Duodenal mucosa (tissue), 2 donors: ENCODE measurements around the gene UGGT1.

Experiments
- H3K27ac ChIP-seq: one replicate; pipeline ENCODE4 v1.7.0; 2013; ENCODE audit warnings: low read depth, low read length
- H3K27me3 ChIP-seq, 2 donors: one replicate each; pipeline ENCODE4 v1.7.0; 2013; ENCODE audit warnings: low read length in 2 of 2, control low read depth in 1 of 2; ENCODE audit not compliant: insufficient read depth in 2 of 2, control insufficient read depth in 1 of 2
- H3K36me3 ChIP-seq, 2 donors: one replicate each; pipeline ENCODE4 v1.7.0; 2013; ENCODE audit warnings: low read length in 2 of 2, control low read depth in 1 of 2; ENCODE audit not compliant: insufficient read depth in 2 of 2, control insufficient read depth in 1 of 2
- H3K4me1 ChIP-seq, 2 donors: one replicate each; pipeline ENCODE4 v1.7.0; 2013; ENCODE audit warnings: low read length in 2 of 2, control low read depth in 1 of 2; ENCODE audit not compliant: insufficient read depth in 2 of 2, control insufficient read depth in 1 of 2
- H3K4me3 ChIP-seq, 2 donors: one replicate each; pipeline ENCODE4 v1.7.0; 2013; ENCODE audit warnings: low read length in 2 of 2, low read depth in 1 of 2
- H3K9ac ChIP-seq, 2 donors: one replicate each; pipeline ENCODE4 v1.7.0; 2013; ENCODE audit warnings: low read length in 2 of 2, low read depth in 1 of 2
- H3K9me3 ChIP-seq, 2 donors: one replicate each; pipeline ENCODE4 v1.7.0; 2013; ENCODE audit warnings: low read length in 2 of 2, control low read depth in 1 of 2; ENCODE audit not compliant: control insufficient read depth in 1 of 2

UGGT1 gene, protein sequence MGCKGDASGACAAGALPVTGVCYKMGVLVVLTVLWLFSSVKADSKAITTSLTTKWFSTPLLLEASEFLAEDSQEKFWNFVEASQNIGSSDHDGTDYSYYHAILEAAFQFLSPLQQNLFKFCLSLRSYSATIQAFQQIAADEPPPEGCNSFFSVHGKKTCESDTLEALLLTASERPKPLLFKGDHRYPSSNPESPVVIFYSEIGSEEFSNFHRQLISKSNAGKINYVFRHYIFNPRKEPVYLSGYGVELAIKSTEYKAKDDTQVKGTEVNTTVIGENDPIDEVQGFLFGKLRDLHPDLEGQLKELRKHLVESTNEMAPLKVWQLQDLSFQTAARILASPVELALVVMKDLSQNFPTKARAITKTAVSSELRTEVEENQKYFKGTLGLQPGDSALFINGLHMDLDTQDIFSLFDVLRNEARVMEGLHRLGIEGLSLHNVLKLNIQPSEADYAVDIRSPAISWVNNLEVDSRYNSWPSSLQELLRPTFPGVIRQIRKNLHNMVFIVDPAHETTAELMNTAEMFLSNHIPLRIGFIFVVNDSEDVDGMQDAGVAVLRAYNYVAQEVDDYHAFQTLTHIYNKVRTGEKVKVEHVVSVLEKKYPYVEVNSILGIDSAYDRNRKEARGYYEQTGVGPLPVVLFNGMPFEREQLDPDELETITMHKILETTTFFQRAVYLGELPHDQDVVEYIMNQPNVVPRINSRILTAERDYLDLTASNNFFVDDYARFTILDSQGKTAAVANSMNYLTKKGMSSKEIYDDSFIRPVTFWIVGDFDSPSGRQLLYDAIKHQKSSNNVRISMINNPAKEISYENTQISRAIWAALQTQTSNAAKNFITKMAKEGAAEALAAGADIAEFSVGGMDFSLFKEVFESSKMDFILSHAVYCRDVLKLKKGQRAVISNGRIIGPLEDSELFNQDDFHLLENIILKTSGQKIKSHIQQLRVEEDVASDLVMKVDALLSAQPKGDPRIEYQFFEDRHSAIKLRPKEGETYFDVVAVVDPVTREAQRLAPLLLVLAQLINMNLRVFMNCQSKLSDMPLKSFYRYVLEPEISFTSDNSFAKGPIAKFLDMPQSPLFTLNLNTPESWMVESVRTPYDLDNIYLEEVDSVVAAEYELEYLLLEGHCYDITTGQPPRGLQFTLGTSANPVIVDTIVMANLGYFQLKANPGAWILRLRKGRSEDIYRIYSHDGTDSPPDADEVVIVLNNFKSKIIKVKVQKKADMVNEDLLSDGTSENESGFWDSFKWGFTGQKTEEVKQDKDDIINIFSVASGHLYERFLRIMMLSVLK (N-terminal part only)

DNA sequence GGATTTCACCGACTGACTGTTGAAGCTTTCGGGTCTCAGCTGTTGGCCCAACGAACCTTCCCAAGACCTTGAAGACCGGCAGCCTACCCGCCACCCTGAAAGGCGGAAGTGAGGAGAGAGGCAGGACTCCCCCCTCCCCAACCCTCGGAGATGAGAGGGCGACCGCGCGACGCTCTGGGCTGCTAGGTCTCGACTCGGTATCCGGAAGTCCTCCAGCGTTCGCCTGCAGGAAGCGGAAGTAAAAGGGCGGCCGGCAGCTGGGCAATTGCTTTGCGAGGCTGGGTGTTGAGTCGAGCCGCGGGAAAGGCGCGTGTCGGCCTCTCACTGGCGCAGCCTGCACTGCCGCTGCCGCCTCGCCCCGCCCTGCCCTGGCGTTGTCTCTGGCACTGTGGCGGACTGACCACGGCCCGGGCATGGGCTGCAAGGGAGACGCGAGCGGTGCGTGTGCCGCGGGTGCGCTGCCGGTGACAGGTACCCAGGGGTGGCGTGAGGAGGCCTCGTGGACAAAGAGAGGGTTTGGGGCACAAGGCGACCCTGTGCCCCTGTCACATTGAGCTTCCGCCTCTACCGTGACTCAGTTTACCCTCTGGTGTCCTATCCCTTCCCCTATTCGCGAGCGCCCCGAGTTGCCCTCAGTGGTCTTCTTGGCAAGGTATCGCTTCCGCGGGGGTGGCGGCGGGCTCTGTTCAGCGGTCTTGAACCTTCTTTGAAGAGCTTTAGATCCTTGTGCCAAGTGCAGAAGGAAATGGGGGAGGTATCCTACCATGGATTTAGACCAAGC is at the start of gene UGGT1:
UGGT1 (plus strand) TSS at position 256 of the 781 bp plus-strand sequence; CDS start at position 414, 158 bp downstream.
- peak within 1 kb of the TSS; percentile 78 to 98 for H3K9ac ChIP-seq
- no peaks in the 10 kb centered on the region for H3K9me3 ChIP-seq
- H3K4me3 ChIP-seq = peak within 1 kb of the TSS; percentile 91 to 100
- peak within 1 kb of the TSS; percentile 78 for H3K27ac ChIP-seq
- peaks cover 7 to 11% of the 10 kb centered on the region in 2 donors for H3K36me3 ChIP-seq
- H3K27me3 ChIP-seq = no peaks in the 10 kb centered on the region
- H3K4me1 ChIP-seq = peaks cover 18 to 20% of the 10 kb centered on the region in 2 donors

DNA sequence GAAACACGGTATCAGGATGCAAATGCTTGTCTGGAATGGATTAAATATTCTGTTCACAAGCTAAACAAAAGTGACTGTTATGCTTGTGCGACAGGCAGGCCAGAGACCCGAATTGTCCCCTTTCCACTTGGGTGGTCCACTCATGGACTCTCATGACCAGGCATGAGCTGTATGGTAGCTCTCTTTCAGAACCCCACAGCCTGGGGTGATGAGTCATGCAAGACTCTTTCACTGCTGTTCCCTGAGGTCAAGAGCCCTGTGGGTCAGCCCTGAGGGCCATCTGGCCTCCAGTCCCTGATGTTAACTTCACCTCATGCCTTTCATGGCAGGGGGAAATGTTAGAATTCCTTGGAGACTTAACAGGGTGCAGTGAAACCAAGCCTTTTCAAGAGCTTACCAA is 49.4 kb upstream of the UGGT1 start:
- Histone ChIP-seq H3K9me3 (peaks cover 20 to 23% of the 10 kb centered on the region in 2 donors), H3K27me3 (no peaks in the 10 kb centered on the region), H3K9ac (no peak overlapping the region), H3K27ac (no peak overlapping the region), H3K4me3 (no peak overlapping the region), H3K36me3 (no peaks in the 10 kb centered on the region), H3K4me1 (no peaks in the 10 kb centered on the region)

DNA sequence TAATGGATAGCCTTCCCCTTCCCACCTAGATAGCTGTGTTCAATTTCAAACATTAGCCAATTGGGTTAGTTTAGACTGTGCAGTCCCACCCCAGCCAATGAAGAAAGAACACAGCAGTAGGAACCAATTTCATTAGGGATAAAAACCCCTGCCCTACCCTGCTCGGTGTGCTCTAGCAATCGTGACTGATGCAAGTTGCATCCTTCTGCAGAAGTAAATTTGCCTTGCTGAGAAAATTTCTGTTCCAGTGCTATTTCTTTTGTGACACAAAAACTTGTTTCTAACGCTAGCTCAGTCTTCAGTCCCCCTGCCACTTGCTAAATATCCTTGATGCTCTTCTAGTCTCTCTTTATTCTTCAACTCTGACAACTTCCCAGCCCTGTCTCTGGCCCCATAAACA is 48.0 kb upstream of the UGGT1 start:
- peaks cover 9% of the 10 kb centered on the region in 2 donors for H3K9me3 ChIP-seq
- no peak overlapping the region for H3K9ac ChIP-seq
- H3K4me1 ChIP-seq = no peaks in the 10 kb centered on the region
- H3K36me3 ChIP-seq = no peaks in the 10 kb centered on the region
- H3K4me3 ChIP-seq = no peak overlapping the region
- no peak overlapping the region for H3K27ac ChIP-seq
- H3K27me3 ChIP-seq = no peaks in the 10 kb centered on the region

DNA sequence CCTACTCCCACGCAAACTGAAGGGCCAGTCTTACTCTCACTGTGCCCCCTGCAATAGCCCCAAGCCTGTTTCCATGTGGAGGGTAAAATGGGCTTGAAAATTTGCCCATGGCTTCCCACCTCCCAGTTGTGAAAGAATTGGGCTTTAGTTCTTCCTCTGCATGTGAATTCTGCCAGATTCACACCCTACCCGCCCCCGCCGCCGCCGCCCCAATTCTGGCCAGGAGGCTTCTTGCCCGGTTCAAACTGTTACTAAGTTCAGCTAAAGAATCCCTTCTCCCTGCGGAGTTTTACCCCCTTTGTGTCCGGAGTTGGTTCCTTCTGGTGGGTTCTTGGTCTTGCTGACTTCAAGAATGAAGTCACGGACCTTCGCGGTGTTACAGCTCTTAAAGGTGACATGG is 37.7 kb upstream of the UGGT1 start:
- H3K9me3 ChIP-seq = no peaks in the 10 kb centered on the region
- H3K36me3 ChIP-seq = no peaks in the 10 kb centered on the region
- H3K4me1 ChIP-seq = no peaks in the 10 kb centered on the region
- no peak overlapping the region for H3K27ac ChIP-seq
- no peak overlapping the region for H3K4me3 ChIP-seq
- H3K9ac ChIP-seq = no peak overlapping the region
- H3K27me3 ChIP-seq = no peaks in the 10 kb centered on the region

DNA sequence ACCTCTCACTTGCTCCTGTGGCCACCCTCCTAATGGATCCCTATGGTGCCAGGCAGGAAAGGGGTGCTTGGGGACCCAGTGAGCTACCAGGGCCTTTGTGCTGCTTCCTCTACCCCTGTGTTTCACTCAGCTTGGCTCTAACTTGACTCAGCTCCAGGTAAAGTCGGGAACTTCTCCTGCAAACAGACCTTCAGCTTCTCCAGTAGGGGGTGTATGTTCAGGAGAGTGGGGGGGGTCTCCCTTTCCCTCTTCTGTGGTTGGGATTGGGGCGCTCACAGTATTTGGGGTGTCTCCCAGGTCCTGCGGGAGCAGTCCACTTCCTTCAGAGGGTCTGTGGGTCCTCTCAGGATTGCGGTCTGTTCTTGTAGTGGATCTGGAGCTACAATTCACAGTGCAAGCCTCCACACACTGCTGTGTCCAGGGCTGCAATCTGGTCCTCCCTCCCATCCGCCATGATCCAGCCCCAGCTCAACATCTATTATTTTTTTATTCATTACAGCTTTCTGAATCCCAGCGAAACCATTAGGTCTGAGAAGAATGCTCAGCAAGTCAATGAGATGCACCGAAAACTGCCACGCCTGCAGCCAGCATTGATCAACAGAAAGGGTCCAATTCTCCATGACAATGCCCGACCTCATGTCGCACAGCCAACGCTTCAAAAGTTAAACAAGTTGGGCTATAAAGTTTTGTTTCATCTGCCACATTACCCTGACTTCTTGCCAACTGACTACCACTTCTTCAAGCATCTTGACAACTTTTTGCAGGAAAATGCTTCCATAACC is 36.7 kb upstream of the UGGT1 start:
- Histone ChIP-seq H3K9ac (no peak overlapping the region), H3K27me3 (no peaks in the 10 kb centered on the region), H3K4me3 (no peak overlapping the region), H3K9me3 (no peaks in the 10 kb centered on the region), H3K27ac (no peak overlapping the region), H3K4me1 (no peaks in the 10 kb centered on the region), H3K36me3 (no peaks in the 10 kb centered on the region)

DNA sequence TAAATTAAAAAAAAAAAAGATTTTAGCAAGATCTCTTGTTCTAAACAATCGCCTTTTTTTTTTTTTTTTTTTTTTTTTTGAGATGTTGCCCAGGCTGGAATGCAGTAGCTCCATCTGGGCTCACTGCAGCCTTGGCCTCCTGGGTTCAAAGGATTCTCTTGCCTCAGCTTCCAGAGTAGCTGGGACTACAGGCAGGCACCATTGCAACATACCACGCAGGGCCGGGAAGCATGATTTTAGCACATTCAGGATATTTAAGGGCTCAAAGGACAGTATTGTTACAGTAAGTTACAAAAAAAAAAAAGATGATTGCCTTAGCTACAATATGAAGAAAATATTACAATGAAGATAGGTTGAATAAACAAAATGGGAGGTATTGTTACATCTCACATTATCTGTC is 33.7 kb upstream of the UGGT1 start:
- Histone ChIP-seq H3K27ac (no peak overlapping the region), H3K4me1 (no peaks in the 10 kb centered on the region), H3K9me3 (no peaks in the 10 kb centered on the region), H3K4me3 (no peak overlapping the region), H3K9ac (no peak overlapping the region), H3K27me3 (no peaks in the 10 kb centered on the region), H3K36me3 (no peaks in the 10 kb centered on the region)

DNA sequence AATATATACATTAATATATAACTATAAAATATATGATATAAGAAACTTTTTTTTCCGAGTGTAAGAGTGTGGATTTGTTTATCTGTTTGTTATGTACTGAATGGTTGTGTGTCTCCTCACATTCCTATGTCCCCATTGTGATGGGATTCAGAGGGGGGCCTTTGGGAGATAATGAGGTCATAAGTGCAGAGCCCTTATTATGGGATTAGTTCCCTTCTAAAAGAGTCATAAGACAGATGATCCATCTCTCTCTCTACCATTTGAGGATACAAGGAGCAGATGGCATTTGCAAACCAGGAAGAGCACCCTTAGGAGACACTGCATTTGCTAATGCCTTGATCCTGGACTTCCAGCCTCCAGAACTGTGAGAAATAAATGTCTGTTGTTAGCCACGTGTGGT is 32.9 kb upstream of the UGGT1 start:
- Histone ChIP-seq H3K27me3 (no peaks in the 10 kb centered on the region), H3K27ac (no peak overlapping the region), H3K4me3 (no peak overlapping the region), H3K9ac (no peak overlapping the region), H3K4me1 (no peaks in the 10 kb centered on the region), H3K9me3 (no peaks in the 10 kb centered on the region), H3K36me3 (no peaks in the 10 kb centered on the region)

DNA sequence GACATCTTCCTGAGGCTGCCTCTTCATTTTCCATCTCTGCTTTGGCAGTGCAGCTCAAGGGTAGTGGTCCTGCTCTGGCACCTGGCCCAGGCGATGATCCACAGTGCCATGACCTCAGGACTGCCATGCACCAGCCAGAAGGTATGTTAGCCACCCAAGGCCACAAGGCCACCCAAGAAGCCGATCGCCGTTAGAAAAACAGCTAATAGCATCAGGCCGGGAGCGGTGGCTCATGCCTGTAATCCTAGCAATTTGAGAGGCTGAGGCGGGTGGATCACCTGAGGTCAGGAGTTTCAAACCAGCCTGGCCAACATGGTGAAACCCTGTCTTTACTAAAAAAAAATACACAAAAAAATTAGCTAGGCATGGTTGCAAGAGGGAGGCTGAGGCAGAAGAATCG is 28.4 kb upstream of the UGGT1 start:
- no peaks in the 10 kb centered on the region for H3K36me3 ChIP-seq
- no peaks in the 10 kb centered on the region for H3K9me3 ChIP-seq

DNA sequence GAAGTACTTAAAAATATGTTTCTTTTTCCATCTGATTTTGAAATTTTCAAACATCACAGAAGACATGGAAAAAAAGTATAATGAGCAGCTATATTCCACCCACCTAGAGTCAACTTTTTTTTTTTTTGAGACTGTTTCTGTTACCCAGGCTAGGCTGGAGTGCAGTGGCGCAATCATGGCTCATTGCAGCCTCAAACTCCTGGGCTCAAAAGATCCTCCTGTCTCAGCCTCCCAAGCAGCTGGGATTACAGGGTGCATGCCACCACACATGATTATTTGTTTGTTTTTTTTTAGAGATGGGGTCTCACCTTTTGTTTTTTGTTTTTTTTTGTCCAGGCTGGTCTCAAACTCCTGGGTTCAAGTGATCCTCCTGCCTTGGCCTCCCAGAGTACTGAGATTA is 26.6 kb upstream of the UGGT1 start:
- H3K36me3 ChIP-seq = no peaks in the 10 kb centered on the region
- H3K27ac ChIP-seq = no peak overlapping the region
- no peak overlapping the region for H3K9ac ChIP-seq
- no peak overlapping the region for H3K4me3 ChIP-seq
- H3K4me1 ChIP-seq = no peaks in the 10 kb centered on the region
- H3K27me3 ChIP-seq = no peaks in the 10 kb centered on the region
- H3K9me3 ChIP-seq = no peaks in the 10 kb centered on the region

More for the DNA sequence above, 28.4 kb upstream of the UGGT1 start:
- no peaks in the 10 kb centered on the region for H3K4me1 ChIP-seq
- no peak overlapping the region for H3K27ac ChIP-seq
- no peaks in the 10 kb centered on the region for H3K27me3 ChIP-seq
- no peak overlapping the region for H3K9ac ChIP-seq
- H3K4me3 ChIP-seq = no peak overlapping the region
